ENCODE measurements around the gene ADGRD2. TPM values are rescaled to one million over a fixed set of nuclear protein-coding genes. Genes with fewer than 3 reads are reported as not detected.

Gene ADGRD2
- total RNA-seq, 1 experiment from 2014 or later: not detected

DNA sequence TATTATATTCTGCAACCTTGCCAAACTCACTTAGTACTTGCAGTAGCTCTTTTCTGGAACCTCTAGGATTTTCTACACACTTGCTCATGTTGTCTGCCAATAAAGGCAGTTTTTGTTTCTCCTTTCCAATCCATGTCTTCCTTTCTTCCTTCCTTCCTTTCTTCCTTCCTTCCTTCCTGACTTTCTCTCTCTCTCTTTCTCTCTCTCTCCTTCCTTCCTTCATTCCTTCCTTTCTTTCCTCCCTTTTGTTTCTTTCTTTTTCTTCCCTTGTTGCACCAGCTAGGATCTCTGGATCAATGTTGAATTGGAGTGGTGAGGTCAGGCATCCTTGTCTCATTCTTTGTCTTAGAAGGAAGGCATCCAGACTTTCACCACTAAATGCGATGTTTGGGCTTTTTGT is 12.5 kb downstream of the ADGRD2 start:
- no peak for TF ChIP-seq CTCF (conservative IDR thresholded peaks at IDR 0.05; ENCODE audit: low read depth, low read length)
- TF ChIP-seq EZH2 (IDR thresholded peaks at IDR 0.05; ENCODE audit: low read length, unreplicated experiment): no peak
- TF ChIP-seq EZH2phosphoT487 (IDR thresholded peaks at IDR 0.05; ENCODE audit: borderline replicate concordance, low read length): no peak
- Histone ChIP-seq H3K79me2 (ENCODE audit: low read length) (no peaks in the 10 kb centered on the region), H3K4me3 (ENCODE audit: low read length) (no peak overlapping the region), H4K20me1 (ENCODE audit: low read length) (no peaks in the 10 kb centered on the region), H3K4me1 (ENCODE audit: insufficient read depth, low read length) (no peaks in the 10 kb centered on the region), H2AFZ (ENCODE audit: low read length) (no peak overlapping the region), H3K36me3 (ENCODE audit: low read depth, low read length) (no peaks in the 10 kb centered on the region), H3K27ac (ENCODE audit: low read length) (no peak overlapping the region), H3K9me2 (replicated peaks; ENCODE audit: low read length) (no peaks in the 10 kb centered on the region), H3K4me2 (ENCODE audit: low read length) (no peak overlapping the region), H3K27me3 (ENCODE audit: low read length) (no peaks in the 10 kb centered on the region), H3K9me3 (ENCODE audit: low read length) (no peaks in the 10 kb centered on the region), H3K9ac (ENCODE audit: low read length) (no peak overlapping the region), H3F3A (ENCODE audit: low read length, unreplicated experiment) (no peaks in the 10 kb centered on the region)
- ATAC-seq (no peak), DNase-seq (no peak)
- ChIA-PET CTCF (no interaction called here), POLR2A (ENCODE audit: unreplicated experiment) (no interaction called here)
- no TSS peak for BruUV-seq (replicated peaks)
- intact Hi-C loops (cut with micrococcal nuclease): no loop called here

DNA sequence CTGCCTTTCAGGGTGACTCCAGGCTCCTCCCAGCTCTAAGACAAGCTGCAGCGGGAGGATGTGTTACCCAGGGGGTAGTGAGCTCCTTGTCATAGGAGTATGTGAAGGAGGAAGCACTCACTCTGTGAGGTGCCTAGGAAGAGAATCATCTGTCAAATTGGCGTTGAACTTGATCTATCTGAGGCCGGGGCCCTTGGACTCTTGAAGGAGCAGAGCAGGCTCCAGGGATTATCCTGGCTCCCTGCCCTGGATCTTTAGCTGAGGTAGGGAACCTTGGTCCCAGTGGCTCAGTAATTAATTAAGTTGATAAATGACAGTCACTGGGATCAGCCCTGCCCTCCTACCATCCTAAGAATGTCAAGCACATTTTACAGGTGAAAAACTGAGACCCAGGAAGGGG is 15.5 kb downstream of the ADGRD2 start:
- no peak overlapping the region for H3K4me2 ChIP-seq (ENCODE audit: low read length)
- DNase-seq: no peak
- intact Hi-C loops (cut with micrococcal nuclease): no loop called here

More for the DNA sequence above, 15.5 kb downstream of the ADGRD2 start:
- Histone ChIP-seq H3K9ac (ENCODE audit: low read length) (no peak overlapping the region), H3K27ac (ENCODE audit: low read length) (no peak overlapping the region), H3K9me2 (replicated peaks; ENCODE audit: low read length) (no peaks in the 10 kb centered on the region), H3K4me3 (ENCODE audit: low read length) (no peak overlapping the region), H4K20me1 (ENCODE audit: low read length) (no peaks in the 10 kb centered on the region), H3K4me1 (ENCODE audit: insufficient read depth, low read length) (no peaks in the 10 kb centered on the region), H3K27me3 (ENCODE audit: low read length) (no peaks in the 10 kb centered on the region), H3K9me3 (ENCODE audit: low read length) (no peaks in the 10 kb centered on the region), H3F3A (ENCODE audit: low read length, unreplicated experiment) (no peaks in the 10 kb centered on the region), H2AFZ (ENCODE audit: low read length) (no peak overlapping the region), H3K79me2 (ENCODE audit: low read length) (no peaks in the 10 kb centered on the region), H3K36me3 (ENCODE audit: low read depth, low read length) (no peaks in the 10 kb centered on the region)
- no TSS peak for BruUV-seq (replicated peaks)
- no peak for ATAC-seq
- ChIA-PET POLR2A (ENCODE audit: unreplicated experiment) (no interaction called here), CTCF (no interaction called here)
- TF ChIP-seq EZH2phosphoT487 (IDR thresholded peaks at IDR 0.05; ENCODE audit: borderline replicate concordance, low read length): no peak
- no peak for TF ChIP-seq EZH2 (IDR thresholded peaks at IDR 0.05; ENCODE audit: low read length, unreplicated experiment)
- no peak for TF ChIP-seq CTCF (conservative IDR thresholded peaks at IDR 0.05; ENCODE audit: low read depth, low read length)

All from PC-3 (cell line).